Measurements from ENCODE around the gene OR1G1. TPM values are rescaled to one million over a fixed set of nuclear protein-coding genes. Genes with fewer than 3 reads are reported as not detected.

Gene OR1G1
- not detected in 2 replicates for total RNA-seq

GRCh38 chr17:3127451-3127850 is at the start of gene OR1G1:
OR1G1 (minus strand) TSS chr17:3127551; CDS start chr17:3127551, 0 bp downstream.

GRCh38 chr17:3104322-3104721 is 23.0 kb downstream of the OR1G1 start, which contains the start of gene OR1D2:
OR1D2 (minus strand) TSS chr17:3104422; CDS start chr17:3092996, 11,426 bp downstream.

Other genes starting within 250 kb of the OR1G1 start
- not detected in 2 replicates for gene OR1D5, start 63.9 kb downstream of the OR1G1 start, total RNA-seq
- gene OR1D2, start 23.1 kb downstream of the OR1G1 start, total RNA-seq: not detected in 2 replicates
- gene OR1A2, start 70.0 kb upstream of the OR1G1 start, total RNA-seq: not detected in 2 replicates
- gene OR1A1, start 80.1 kb upstream of the OR1G1 start, total RNA-seq: not detected in 2 replicates
- gene OR3A1, start 170.8 kb upstream of the OR1G1 start, total RNA-seq: not detected in 2 replicates